GM18499 (cell line): ENCODE data around the gene AXIN2.
"Not testable (repeated sequence)": the region's sequence is repeated elsewhere in the genome, so short reads cannot be mapped to it uniquely, and the experiment has no call there.

Experiments used
- ATAC-seq: cut with Tn5 transposase; IDR thresholded peaks from one replicate; pipeline ENCODE4 v1.9.1; 2021; ENCODE audit warnings: moderate number of reproducible peaks; ENCODE audit not compliant: insufficient read depth, unreplicated experiment

Gene AXIN2

GRCh38 chr17:65487990-65488389, 73.5 kb downstream of the AXIN2 start:
- ATAC-seq = no peak

DNA sequence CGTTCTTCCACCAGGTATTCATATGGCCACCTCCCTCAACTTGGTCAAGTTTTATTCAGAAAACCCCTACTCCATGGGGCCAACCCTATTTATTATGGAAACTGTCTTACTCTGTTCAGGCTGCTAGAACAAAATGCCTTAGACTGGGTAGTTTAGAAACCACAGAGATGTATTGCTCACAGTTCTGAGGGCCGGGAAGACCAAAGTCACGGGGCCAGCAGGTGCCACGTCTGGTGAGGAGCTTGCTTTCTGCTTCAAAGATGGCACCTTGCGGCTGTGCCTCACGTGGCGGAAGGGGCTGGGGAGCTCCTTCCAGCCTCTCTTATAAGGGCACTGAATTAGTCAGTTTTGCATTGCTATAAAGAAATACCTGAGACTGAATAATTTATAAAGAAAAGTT, 74.3 kb downstream of the AXIN2 start:
- no peak for ATAC-seq

GRCh38 chr17:65485388-65486299, 75.8 kb downstream of the AXIN2 start:
- ATAC-seq = no peak

GRCh38 chr17:65484405-65484804, 77.0 kb downstream of the AXIN2 start:
- ATAC-seq = not testable (repeated sequence)

DNA sequence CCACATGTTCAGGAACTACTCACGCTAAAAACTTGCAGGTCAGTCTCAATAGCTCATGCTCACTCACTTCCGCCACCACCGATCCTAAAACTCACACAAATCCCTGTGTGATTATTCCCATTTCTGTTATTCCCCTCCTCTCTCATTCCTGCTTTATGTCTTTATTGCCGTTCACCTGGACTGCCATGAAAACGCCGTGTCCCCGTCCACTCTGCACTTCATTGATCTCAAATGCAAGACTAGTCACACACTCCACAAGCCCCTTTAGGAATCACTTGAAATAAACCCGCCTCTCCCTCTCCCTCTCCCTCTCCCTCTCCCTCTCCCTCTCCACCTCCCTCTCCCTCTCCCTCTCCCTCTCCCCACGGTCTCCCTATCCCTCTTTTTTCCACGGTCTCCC, 78.0 kb downstream of the AXIN2 start:
- no peak for ATAC-seq

GRCh38 chr17:65482201-65482600, 79.2 kb downstream of the AXIN2 start:
- no peak for ATAC-seq

- ATAC-seq = no peak
These were observed 82.2 kb downstream of the AXIN2 start for GRCh38 chr17:65479282-65479681.
